GM21576 (cell line): ENCODE measurements around the gene C8A.

ENCODE experiments used
- ATAC-seq: cut with Tn5 transposase; IDR thresholded peaks from one replicate; pipeline ENCODE4 v1.9.1; 2021; ENCODE audit warnings: mild to moderate bottlenecking, moderate library complexity; ENCODE audit not compliant: unreplicated experiment

C8A gene

GRCh38 chr1:56854521-56855099 lies at the start of gene C8A:
Gene C8A (plus strand): TSS chr1:56854797. CDS start chr1:56854902, 105 bp downstream.
- no peak for ATAC-seq

- ATAC-seq, result no peak
These were observed 47.8 kb upstream of the C8A start for GRCh38 chr1:56806804-56807203.

GRCh38 chr1:56808410-56808809 lies 46.2 kb upstream of the C8A start:
- ATAC-seq, result no peak

- no peak for ATAC-seq
These were observed 43.3 kb upstream of the C8A start for GRCh38 chr1:56811331-56811730.

- ATAC-seq, result no peak
These were observed 40.4 kb upstream of the C8A start for GRCh38 chr1:56814205-56814604.

GRCh38 chr1:56816264-56816663 lies 38.3 kb upstream of the C8A start:
- ATAC-seq, result no peak

GRCh38 chr1:56816909-56817308 lies 37.7 kb upstream of the C8A start:
- peak; percentile 77 for ATAC-seq

GRCh38 chr1:56817716-56818463 lies 36.7 kb upstream of the C8A start:
- ATAC-seq, result no peak

- ATAC-seq, result no peak
These were observed 35.2 kb upstream of the C8A start, which contains the start of gene FYB2 for GRCh38 chr1:56819387-56819899. Gene FYB2 (minus strand): TSS chr1:56819404. CDS start chr1:56819290, 114 bp downstream.

GRCh38 chr1:56820755-56821461 lies 33.7 kb upstream of the C8A start:
- no peak for ATAC-seq

GRCh38 chr1:56821462-56821797 lies 33.2 kb upstream of the C8A start:
- no peak for ATAC-seq

GRCh38 chr1:56824271-56824670 lies 30.3 kb upstream of the C8A start:
- ATAC-seq, result no peak

GRCh38 chr1:56824938-56825337 lies 29.7 kb upstream of the C8A start:
- no peak for ATAC-seq

GRCh38 chr1:56825436-56825835 lies 29.2 kb upstream of the C8A start:
- no peak for ATAC-seq

GRCh38 chr1:56827711-56828110 lies 26.9 kb upstream of the C8A start:
- ATAC-seq, result no peak

GRCh38 chr1:56830052-56830451 lies 24.5 kb upstream of the C8A start:
- ATAC-seq, result no peak

GRCh38 chr1:56831871-56832693 lies 22.5 kb upstream of the C8A start:
- ATAC-seq, result peak; percentile 85

GRCh38 chr1:56833088-56833487 lies 21.5 kb upstream of the C8A start:
- no peak for ATAC-seq

GRCh38 chr1:56834137-56834900 lies 20.3 kb upstream of the C8A start:
- no peak for ATAC-seq

GRCh38 chr1:56835657-56836056 lies 18.9 kb upstream of the C8A start:
- ATAC-seq, result no peak
